Smooth muscle cell (in vitro differentiated cells): ENCODE results near the gene WNK2. TPM values are rescaled to one million over a fixed set of nuclear protein-coding genes. Genes with fewer than 3 reads are reported as not detected.
A peak's percentile ranks its signal among the peaks of the same experiment; 100 is the strongest.

Experiments
- DNase-seq: peaks from one replicate; lab custom pipeline; 2025; ENCODE audit not compliant: unreplicated experiment; lab: John Stamatoyannopoulos, UW
- H2AFZ ChIP-seq: fragments of 200-600 bp; sonication (generic); 2 replicates; pipeline ENCODE4 v1.6.0; 2016; ENCODE audit warnings: antibody characterized with exemption, low read depth, mild to moderate bottlenecking
- H3F3A ChIP-seq: fragments of 200-600 bp; sonication (generic); 2 replicates; pipeline ENCODE4 v1.6.0; 2017; ENCODE audit warnings: antibody characterized with exemption, low read depth
- H3K27ac ChIP-seq: fragments of 200-600 bp; sonication (generic); 2 replicates; pipeline ENCODE4 v1.5.1; 2016; ENCODE audit warnings: low read depth, mild to moderate bottlenecking
- H3K27me3 ChIP-seq: fragments of 200-600 bp; sonication (generic); 2 replicates; pipeline ENCODE4 v1.6.1; 2016; ENCODE audit warnings: low read depth, mild to moderate bottlenecking
- H3K36me3 ChIP-seq: fragments of 200-600 bp; sonication (generic); 2 replicates; pipeline ENCODE4 v1.5.1; 2016; ENCODE audit warnings: low read depth
- H3K4me1 ChIP-seq: fragments of 200-600 bp; sonication (generic); 2 replicates; pipeline ENCODE4 v1.5.1; 2016; ENCODE audit warnings: low read depth
- H3K4me2 ChIP-seq: fragments of 200-600 bp; sonication (generic); 2 replicates; pipeline ENCODE4 v1.6.0; 2016; ENCODE audit warnings: mild to moderate bottlenecking
- H3K4me3 ChIP-seq: fragments of 200-600 bp; sonication (generic); 2 replicates; pipeline ENCODE4 v1.5.1; 2016; ENCODE audit warnings: mild to moderate bottlenecking
- H3K79me2 ChIP-seq: fragments of 200-600 bp; sonication (generic); 2 replicates; pipeline ENCODE4 v1.6.0; 2016; ENCODE audit warnings: low read depth, mild to moderate bottlenecking
- H3K9ac ChIP-seq: fragments of 200-600 bp; sonication (generic); 2 replicates; pipeline ENCODE4 v1.6.0; 2016; ENCODE audit warnings: low read depth
- H3K9me3 ChIP-seq: fragments of 200-600 bp; sonication (generic); replicated peaks from 2 replicates; pipeline ENCODE4 v1.5.1; 2016; ENCODE audit warnings: low read depth
- H4K20me1 ChIP-seq: fragments of 200-600 bp; sonication (generic); 2 replicates; pipeline ENCODE4 v1.6.0; 2016; ENCODE audit warnings: low read depth
- CTCF ChIP-seq: fragments of 200-600 bp; sonication (generic); IDR thresholded peaks from 2 replicates; pipeline ENCODE4 v1.5.1; 2017; ENCODE audit warnings: borderline replicate concordance, mild to moderate bottlenecking, antibody characterized with exemption; ENCODE audit not compliant: insufficient read depth, poor library complexity, severe bottlenecking
- WGBS: methylation state at CpG from one replicate; pipeline ENCODE4 v1.1.7; 2016; ENCODE audit warnings: low lambda C conversion rate; 5-methylcytosine and 5-hydroxymethylcytosine counted together
- polyA plus RNA-seq: library from polyadenylated mRNA; unstranded; fragments of >200 nt; fragmentation: Nextera tagmentation; extraction: Ambion mirVana; gene quantifications from 2 replicates; pipeline ENCODE4 v1.2.1, GENCODE V29; 2016
- total RNA-seq: library from RNA; depleted of rRNA; stranded (reverse); fragments of >200 nt; gene quantifications from 2 replicates; pipeline ENCODE4 v1.2.3, GENCODE V29; 2014

Gene WNK2
- total RNA-seq (0.31 TPM in 1 of 2 replicates, not detected in the other), polyA plus RNA-seq (0.20 and 0.27 TPM in 2 replicates)

GRCh38 chr9:93183663-93184431 is at the start of gene WNK2:
WNK2 (plus strand) TSS chr9:93184139; CDS start chr9:93184930, 791 bp downstream.
- 5% methylated on average over 49 of the region's 82 CpGs for WGBS
- Histone ChIP-seq H3K79me2 (no peaks in the 10 kb centered on the region), H3K27me3 (peaks cover 68% of the 10 kb centered on the region), H3K4me2 (peak within 1 kb of the TSS; percentile 88), H3F3A (no peaks in the 10 kb centered on the region), H2AFZ (no peak within 1 kb of the TSS), H3K4me3 (peak within 1 kb of the TSS; percentile 48), H3K9me3 (no peaks in the 10 kb centered on the region), H3K9ac (no peak within 1 kb of the TSS), H3K27ac (no peak within 1 kb of the TSS), H3K36me3 (no peaks in the 10 kb centered on the region), H4K20me1 (no peaks in the 10 kb centered on the region), H3K4me1 (peaks cover 4% of the 10 kb centered on the region)
- TF ChIP-seq CTCF: no peak
- DNase-seq: no peak

DNA sequence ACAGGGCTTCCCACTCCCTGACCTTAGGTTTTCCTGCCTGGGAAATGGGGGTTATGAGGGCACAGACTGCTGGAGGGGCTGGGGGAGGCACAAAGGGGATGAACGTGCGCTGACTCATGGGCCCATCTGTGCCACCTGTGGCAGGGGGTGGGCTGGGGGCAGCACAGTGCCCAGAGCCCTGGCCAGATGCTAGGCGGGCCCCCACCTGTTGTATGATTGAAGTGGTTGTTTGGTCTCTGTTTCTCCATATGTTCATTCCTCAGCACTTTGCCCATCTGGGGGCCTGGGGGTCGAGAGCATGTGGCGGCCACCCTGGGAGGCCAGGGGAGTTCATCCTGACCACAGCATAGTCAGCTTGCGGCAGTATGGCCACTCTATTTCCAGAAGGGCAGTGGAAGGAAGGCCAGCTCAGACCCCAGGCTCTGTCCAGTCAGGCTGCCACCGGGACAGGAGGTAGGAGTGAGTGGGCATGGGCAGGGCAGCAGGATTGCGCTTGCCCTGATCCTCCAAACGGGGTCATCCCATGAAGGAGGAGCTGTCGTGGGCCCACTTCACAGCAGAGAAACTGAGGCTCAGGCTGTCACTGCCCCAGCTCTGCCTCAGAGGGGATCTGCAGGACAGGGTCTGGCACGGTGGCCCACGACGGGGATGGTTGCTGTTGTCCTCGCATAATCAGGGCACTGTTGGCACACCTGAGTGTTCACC is 49.0 kb upstream of the WNK2 start:
- Histone ChIP-seq H3K4me1 (peaks cover 8% of the 10 kb centered on the region), H3K9me3 (no peaks in the 10 kb centered on the region), H3K27ac (peak overlapping the region; percentile 93), H3F3A (peaks cover 5% of the 10 kb centered on the region), H3K36me3 (no peaks in the 10 kb centered on the region), H3K79me2 (peaks cover 20% of the 10 kb centered on the region), H3K27me3 (no peaks in the 10 kb centered on the region), H3K9ac (peak overlapping the region; percentile 97), H3K4me2 (peak overlapping the region; percentile 100), H4K20me1 (peaks cover under 1% of the 10 kb centered on the region), H2AFZ (peak overlapping the region; percentile 68), H3K4me3 (peak overlapping the region; percentile 91)
- 80% methylated on average over 14 of the region's 14 CpGs for whole genome bisulfite sequencing
- DNase-seq: no peak
- TF ChIP-seq CTCF: no peak

GRCh38 chr9:93136011-93136440 is 47.9 kb upstream of the WNK2 start:
- Histone ChIP-seq H3K36me3 (no peaks in the 10 kb centered on the region), H3K4me3 (no peak overlapping the region), H3K79me2 (peaks cover 19% of the 10 kb centered on the region), H3K9me3 (no peaks in the 10 kb centered on the region), H3K4me2 (no peak overlapping the region), H3K27me3 (no peaks in the 10 kb centered on the region), H3K9ac (no peak overlapping the region), H3F3A (peaks cover 5% of the 10 kb centered on the region), H4K20me1 (no peaks in the 10 kb centered on the region), H2AFZ (no peak overlapping the region), H3K4me1 (peaks cover 8% of the 10 kb centered on the region), H3K27ac (no peak overlapping the region)
- DNase-seq: no peak
- TF ChIP-seq CTCF: no peak
- WGBS: 72% methylated on average over 11 of the region's 11 CpGs
